Right ventricle myocardium inferior (tissue), 1 donor: ENCODE results near the gene CCDC197. TPM values are rescaled to one million over a fixed set of nuclear protein-coding genes. Genes with fewer than 3 reads are reported as not detected.

ENCODE experiments used
- ATAC-seq: fragments of 200-7000 bp; cut with Tn5 transposase; one replicate; pipeline ENCODE4 v1.9.1; 2020; ENCODE audit warnings: mild to moderate bottlenecking, moderate library complexity
- DNase-seq: peaks from one replicate; pipeline ENCODE4 v3.0.0; 2021; ENCODE audit errors: missing footprints
- intact Hi-C: fragments of 100-400 bp; cut with DNase I; formaldehyde crosslinking; loops from one replicate; pipeline ENCODE4 v1.11.0; 2022
- total RNA-seq: library from RNA; stranded (reverse); fragmentation: NEBNext Ultra II Directional; extraction: Animal tissue kit (Norgen Biotek cat#: 25700); gene quantifications from one replicate; pipeline ENCODE4 v1.2.1, GENCODE V29; 2021
- donor health status: DM: no; HTN: yes; CAD: no; lungs with severe emphysema.

CCDC197 gene
- total RNA-seq, 1 donor from 2014 or later = 0.84 TPM

DNA sequence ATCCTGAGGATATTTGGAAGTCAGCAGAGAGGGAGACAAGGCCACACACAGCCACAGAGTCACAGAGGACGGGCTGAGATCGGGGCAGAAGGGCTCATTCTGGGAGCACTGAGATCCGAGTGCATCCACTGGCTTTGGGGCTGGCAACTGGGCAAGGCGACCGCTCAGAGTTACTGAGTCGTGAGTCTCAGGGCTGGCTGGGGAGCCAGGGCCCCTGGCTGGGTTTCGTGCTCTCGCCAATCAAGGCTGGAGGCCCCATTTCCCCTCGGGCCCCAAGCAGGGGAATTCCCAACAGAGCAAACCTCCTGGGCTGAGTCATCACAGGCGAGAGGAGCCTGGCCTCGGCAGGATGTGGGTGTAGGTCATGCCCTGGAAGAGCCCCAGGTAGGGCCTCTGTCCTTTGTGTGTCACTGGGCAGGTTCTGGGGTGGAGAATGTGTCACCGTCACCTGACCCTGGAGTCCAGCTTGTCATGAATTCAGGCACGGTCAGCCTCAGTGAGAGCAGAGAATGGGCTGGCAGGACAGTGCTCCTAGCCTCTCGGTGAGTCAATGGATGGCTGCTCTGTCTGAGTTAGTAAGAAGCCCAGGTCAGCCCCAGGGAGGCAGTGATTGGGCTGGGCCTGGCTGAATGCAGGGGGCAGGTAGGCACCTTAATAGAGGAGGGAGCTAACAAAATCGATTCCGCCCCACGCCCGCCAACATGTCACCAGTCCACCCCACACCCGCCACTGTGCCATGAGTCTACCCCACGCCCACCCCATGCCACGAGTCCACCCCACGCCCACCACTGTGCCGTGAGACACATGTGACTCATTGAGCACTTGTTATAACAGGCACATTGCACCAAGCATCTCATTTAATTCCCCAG, 37.6 kb upstream of the CCDC197 start:
- DNase-seq (peak; percentile 67), ATAC-seq (no peak)
- intact Hi-C loops = loop anchor here (5.0 kb wide), 1 partner anchor 38 kb away; the partner anchor contains the start of gene CCDC197

DNA sequence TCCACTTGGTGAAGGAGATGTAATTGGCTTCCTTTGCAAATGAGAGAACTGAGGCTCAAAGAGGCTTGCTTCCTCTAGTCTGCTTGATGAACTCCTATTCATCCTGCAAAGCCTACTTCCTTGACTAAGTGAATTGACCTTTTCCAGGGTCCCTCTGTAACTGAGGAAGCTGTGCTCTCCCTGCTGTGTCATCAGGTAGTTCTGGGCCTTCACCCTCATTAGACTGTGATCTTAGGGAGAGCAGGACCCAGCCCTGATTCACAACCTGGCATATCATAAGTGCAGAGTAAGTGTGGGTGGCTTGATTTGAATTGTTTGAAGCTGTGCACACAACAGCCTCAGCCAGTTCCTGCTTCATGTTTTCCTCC, 37.0 kb upstream of the CCDC197 start:
- DNase-seq (no peak), ATAC-seq (no peak)
- intact Hi-C loops = no loop called here

DNA sequence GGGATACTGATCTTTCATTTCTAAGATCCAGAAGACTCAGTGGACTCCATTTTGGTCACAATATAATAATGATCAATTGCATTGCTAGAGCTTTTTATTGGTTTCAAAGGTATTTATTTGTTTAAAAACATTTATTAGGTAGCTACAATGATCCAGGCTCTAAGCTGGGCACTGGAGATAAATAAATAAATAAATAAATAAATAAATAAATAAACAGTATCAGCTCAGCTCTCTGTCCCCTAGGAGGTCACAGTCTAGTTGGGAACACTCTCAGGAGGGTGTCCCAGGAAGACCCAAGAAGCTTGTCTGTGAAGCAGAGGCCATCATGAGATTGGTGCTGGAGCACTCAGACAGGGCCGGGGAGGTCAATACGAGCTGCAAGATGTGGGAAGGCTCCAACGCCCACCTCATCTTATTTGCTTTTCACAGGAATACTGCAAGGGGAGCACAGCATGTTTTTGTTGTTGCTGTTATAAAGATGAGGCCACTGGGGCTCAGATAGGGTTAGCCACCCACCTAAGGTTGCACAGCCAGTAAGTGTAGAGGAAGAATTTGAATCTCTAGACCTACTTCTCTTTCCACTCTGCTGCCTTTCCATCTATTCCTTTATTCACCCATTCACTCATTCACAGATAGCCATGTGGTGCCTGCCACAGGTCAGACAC, 36.2 kb upstream of the CCDC197 start:
- intact Hi-C loops = no loop called here
- no peak for DNase-seq
- ATAC-seq = no peak

DNA sequence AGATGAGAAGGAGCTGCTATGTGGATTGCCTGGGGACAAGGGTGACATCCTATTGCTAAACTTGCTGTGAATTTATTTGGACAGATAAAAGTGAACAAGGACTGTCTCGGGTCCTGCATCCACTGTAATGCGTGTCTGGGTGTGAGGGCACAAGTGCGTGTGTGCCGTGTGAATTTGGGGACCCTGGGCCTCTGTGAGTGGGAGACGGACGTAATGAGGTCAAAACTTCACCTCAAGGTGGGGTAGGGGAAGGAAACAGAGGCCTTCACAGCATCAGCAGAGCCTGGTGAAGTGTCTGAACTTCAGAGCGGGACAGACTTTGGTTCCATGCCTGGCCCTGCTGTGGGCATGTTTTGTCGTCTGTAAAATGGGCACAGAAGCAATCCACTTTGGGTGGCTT, 35.5 kb upstream of the CCDC197 start:
- DNase-seq (no peak), ATAC-seq (no peak)
- intact Hi-C loops = no loop called here

DNA sequence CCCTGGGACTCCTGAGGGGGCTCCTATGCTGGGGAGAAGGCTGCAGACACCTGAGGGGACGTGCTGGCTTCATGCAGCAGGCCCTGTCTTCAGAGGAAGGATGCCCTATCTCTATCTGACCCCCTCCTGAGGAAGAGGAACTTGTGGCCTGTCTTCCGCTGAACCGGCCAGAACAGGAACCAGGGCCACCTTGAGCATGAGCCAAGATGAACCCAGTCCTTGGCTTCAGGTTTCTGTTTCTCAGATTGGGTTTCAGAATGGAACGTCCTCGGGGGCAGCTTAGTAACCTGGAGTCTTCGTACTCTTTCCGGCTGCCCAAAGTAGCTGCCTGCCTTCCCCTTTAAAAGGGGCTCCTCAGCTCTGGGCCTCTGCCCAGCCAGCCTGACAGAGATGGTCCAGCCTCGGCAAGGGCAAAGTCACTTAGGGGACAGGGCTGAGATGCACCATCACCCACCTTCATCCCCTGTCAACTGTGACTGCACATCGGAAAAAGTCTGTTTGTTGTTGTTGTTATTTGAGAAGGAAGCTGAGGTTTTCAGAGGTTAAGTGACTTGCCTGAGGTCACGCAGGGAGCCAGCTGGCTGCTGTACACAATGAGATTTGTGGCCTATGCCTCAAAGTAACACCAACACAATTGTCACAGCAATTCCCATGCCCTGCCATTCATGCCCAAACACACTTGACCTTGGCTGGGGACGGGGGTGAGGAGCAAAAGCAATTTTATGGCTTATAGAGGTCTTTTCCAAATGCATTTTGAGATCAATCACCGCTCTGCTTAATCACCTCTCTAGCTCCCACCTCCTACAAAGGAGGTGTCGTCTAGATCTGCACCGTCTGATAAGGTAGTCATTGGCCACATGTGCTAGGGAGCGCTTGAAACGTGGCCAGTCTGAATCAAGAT, 34.1 kb upstream of the CCDC197 start:
- intact Hi-C loops = no loop called here

DNA sequence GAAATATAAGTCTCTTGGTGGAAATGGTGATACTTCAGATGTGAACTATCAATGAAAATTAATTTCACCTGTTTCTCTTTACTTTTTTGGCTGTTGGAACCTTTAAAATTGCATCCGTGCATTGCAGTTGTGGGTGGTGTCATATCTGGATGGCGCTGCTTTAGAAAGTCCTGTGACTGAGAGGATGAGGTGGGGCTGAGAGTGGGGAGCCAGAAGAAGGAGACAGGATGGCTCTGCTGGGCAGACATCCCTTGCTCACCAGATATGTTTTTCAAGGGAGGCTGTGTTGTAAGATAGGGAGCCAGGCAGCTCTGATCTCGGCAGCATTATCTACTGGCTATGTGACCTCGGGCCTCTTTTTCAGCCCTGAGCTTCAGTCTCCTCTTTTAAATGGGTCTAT, 33.4 kb upstream of the CCDC197 start:
- no peak for ATAC-seq
- DNase-seq = no peak
- intact Hi-C loops = no loop called here

More for the DNA sequence above, 34.1 kb upstream of the CCDC197 start:
- DNase-seq (no peak), ATAC-seq (no peak)

DNA sequence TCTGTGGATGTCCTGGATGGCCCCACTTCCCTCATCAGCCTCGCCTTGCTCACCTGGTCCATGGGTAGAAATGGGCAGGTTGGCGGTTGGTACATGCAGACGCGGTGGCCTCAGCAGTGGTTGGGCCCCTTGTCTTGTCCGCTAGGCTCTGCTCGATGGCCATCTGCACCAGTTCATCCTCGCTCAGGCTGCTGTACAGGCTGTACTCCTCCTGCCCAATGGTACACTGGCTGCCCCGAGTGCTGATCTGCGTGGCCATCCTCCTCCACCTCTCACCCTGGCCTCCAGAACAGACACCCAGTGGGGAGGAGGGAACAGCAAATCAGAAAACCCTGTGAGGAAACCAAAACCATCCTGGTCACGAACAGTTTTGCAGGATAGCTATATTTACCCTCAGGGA, 32.8 kb upstream of the CCDC197 start:
- no peak for ATAC-seq
- intact Hi-C loops = no loop called here
- no peak for DNase-seq

DNA sequence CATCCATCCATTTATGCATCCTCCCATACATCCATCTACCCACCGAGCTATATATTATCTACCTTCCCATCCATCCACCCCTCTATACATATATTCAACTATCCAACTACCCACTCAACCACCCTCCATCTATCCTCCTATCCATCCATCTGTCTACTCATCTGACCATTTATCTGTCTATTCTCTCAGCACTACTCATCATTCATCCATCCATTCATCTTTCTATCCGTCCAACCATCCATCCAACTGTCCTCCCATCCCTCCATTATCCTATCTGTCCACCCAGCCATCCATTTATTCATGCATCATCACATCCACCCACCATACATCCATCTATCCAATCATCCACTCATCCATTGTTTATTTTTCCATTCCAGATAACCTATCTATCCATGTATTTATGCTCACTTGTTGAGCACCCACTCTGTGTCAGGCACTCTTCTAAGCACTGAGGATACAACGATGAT, 32.2 kb upstream of the CCDC197 start:
- ATAC-seq = no peak
- no peak for DNase-seq

DNA sequence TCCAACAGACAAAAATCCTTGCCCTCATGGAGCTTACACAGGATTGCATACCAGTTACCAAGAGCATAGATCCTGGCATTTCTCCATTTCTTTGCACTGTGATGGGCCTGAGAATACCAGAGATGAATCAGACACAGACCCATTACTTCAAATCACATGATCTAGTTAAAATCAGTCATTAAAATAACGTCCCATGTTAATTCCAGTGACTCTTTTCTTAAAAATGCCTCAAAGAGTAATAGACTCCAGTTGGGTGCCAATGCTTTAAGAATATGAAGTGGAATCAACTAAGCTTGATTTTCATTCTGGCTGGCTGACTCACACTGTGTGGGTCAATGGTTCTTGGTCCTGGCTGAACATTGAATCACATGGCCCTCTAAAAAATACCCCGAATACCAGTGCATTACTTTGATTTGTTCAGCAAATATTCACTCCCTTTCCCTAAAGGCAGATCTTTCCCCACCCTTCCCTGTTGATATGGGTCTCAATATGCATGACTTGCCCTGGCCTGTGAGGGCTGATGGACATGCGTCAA, 31.7 kb upstream of the CCDC197 start:
- ATAC-seq = no peak
- DNase-seq = no peak
- intact Hi-C loops = no loop called here

More for the DNA sequence above, 32.2 kb upstream of the CCDC197 start:
- intact Hi-C loops = no loop called here

DNA sequence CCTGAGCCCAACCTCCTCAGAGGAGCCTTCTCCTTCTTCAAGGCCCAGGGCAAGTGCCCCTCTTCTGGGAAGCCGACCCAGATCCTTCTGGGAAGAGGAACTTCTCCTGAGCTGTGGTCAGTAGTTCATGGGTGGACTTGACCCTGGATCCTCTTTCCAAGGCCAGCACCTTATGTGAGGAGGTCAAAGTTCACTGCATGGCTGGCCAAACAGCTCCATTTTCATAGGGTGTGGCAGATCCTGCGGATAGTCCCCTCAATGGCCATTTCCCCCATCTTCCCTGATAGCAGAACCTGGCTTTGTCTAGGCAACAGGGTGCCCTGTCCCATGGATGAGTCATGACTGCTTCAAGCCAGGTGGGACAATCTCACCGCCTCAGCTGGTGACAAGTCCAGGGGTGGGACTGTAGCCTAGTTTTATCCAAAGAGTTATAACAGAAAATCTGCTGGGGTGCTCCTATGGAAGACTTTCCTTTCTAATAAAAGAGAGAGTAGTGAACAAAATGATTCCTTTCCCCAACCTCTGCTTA, 31.1 kb upstream of the CCDC197 start:
- intact Hi-C loops = no loop called here
- no peak for DNase-seq
- no peak for ATAC-seq

DNA sequence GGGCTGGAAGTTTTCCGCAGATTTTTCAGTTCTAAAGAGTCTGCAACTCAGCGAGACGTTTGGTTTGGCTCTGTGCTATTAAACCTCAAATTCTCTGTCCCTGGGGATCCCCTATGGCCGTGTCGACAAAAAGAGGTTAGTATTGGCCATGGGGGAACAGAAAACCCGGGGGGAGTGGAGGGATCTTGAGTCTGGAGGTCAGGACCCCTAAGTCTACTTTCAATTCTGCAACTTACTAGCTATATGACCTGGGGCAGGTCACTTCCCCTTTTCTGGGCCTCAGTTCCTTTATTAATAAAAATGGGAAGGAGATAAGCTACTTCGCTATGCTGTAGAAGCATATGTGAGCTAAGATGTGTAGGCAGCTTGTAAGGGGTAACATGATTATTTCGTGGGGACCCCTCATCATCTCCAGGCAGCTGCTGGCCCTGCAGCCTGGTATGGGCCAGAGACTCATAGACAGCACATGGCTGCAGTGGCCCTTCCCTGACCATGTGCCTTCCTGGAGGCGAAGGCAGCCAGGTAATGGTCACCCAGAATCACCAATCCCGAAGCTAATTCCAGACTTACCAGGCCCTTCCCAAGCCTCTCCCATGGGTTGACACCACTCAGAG, 29.4 kb upstream of the CCDC197 start:
- DNase-seq (no peak), ATAC-seq (no peak)
- intact Hi-C loops = no loop called here

DNA sequence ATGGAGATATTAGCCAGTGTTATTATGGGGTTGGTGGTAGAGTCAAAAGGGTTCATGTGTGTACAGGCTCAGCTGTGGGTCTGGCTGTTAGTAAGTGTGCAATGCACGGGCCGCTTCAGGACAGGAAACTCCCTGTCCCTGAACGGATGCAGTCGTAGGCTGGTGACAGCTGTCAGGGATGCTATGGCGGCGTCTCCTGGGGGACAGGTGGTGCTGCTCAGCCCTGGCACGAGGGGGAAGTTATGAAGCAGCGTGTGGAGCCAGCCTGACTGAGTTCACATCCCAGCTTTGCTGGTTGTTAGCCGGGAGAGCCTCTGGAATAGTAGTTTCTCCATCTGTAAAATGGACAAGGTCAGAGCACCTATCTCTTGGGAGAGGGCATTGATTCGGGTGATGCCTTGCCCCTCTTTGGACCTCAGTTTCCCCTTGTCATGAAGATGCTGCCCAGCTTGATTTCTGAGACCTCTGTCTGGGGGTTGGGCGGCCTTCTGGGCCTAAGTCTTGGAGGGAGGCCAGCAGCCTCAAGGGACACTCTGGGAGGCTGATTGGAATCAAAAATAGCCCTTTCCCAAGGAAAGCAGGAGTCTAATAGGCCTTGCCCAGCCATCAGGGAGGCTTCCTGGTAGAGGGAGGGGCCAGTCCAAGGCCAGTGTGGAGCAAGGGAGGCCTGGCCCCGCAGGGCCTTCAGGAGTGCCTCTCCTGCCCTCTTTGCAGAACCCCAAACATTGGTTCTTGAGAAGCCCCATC, 27.8 kb upstream of the CCDC197 start:
- intact Hi-C loops = no loop called here
- peak; percentile 27 for ATAC-seq

DNA sequence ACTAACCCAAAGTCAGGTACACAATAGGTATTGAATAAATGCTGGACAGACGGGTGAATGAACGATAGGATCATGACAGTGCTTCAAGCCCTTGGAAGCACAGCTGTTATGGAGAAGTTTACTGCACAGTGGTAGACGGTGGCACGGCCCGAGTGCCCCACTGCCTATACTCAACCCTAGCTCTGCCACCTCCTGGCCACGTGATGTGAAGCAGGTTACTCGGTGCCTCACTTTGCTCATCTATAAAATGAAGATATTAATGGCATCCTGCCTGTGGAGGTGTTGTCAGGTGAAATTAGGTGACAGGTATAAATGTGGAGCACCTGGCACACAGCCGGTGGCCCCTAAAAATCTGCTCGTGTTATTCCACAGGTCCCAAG, 26.5 kb upstream of the CCDC197 start:
- no peak for ATAC-seq

More for the DNA sequence above, 27.8 kb upstream of the CCDC197 start:
- no peak for DNase-seq

DNA sequence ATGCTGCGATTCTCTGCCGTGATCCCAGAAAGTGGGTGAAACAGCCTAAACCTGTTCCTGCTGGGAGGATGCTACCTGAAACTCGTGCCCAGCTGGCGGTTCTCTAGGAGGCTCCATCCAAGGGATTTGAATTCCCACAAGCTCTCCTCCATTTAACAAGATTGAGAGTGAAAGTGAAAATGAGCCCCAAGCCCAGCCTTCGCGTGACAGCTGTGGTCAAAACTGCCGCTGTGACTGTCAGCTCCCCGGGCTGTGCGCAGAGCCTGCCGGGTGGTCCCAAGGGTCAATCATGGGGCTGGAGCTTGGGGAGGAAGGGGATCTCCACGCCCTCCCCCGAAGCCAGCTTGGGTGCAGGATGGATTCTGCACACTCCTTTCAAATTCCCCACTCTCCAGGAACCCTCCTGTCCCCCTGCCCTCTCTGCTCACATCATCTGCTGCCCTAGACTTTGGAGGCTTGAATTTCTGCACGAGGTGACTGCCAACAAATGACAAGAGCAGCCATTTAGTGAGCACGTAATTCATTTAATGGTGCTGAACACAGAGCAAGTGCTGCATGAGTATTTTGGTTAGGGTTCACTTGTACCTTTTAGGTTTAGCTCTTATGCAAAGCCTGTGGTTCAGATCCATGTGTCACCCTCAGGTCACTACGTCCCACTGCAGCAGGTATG, 26.0 kb upstream of the CCDC197 start:
- ATAC-seq (no peak), DNase-seq (no peak)
- intact Hi-C loops = no loop called here

More for the DNA sequence above, 26.5 kb upstream of the CCDC197 start:
- no peak for DNase-seq
- intact Hi-C loops = no loop called here

DNA sequence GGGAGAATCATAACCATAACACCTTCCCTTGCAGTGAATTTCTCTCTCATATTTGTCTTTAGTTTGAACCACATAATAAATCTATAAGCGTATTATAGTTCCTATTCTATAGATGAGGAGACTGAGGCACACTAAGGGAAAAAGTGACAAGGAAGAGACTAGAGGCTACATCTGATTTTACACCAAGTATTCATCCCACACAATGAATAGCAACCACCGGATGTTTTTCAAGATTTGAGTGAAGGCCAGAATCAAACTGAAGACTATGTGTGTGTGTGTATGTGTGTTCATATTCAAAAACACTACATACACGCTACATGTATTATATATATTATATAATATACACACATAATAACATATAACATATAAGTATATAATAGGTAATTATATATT, 25.5 kb upstream of the CCDC197 start:
- DNase-seq (no peak), ATAC-seq (no peak)
- intact Hi-C loops = no loop called here

DNA sequence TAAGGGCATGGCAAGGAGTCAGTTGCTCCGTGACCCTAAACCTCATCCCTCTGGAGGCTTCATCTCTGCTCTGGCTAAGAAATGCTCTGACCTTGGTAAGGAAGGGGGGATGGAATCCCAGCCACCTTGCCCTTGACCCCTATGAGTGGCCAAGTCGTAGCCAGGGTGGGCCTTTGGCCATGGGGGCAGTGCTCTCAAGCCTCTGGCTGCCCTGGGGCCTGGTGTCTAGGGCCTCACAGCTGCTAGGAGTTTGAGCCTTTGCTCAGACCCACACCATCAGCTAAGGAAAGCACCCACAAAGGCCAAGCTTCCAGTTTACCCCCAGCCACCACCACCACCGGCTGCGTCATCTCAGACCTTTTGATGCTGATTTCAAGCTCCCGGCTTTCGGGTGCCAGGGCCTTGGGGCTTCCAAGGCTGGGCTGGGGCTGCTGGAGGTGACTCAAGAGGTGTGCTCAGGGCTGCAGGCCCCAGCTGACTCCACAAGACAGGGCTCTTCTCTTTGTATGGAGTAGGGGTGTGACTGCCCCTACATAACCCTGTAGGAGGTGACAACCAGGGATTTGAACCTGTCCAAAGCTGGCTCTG, 24.4 kb upstream of the CCDC197 start:
- DNase-seq (no peak), ATAC-seq (no peak)
- intact Hi-C loops = no loop called here

DNA sequence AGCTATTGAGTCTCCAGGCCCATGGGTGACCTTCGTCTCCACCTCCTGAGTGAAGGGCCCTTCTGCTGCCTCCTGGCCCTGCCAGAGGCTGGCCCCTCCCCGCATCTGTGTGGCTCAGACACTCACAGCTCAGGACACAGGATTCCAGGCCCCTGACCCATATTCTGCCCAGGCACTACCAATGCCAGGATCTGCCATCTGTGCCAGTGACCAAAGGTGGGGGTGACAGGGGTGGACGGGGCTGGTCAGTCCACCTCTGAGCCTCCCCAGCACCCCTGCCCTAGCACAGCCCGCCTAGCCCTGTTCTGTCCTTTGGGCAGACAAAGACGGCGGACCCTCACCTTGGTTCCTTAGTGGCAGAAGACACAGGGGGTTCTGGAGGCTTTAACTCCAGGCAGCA, 23.5 kb upstream of the CCDC197 start:
- no peak for ATAC-seq
- DNase-seq = no peak
- intact Hi-C loops = no loop called here
